ENCODE results near the gene TMEM163. TPM values are rescaled to one million over a fixed set of nuclear protein-coding genes. Genes with fewer than 3 reads are reported as not detected.

TMEM163 gene
- total and polyA plus RNA-seq, 2 of the 13 experiments (the other 11 are each of a cell fraction or from before 2014, with no cell fraction given) = 0.05 TPM; not detected in 1

DNA sequence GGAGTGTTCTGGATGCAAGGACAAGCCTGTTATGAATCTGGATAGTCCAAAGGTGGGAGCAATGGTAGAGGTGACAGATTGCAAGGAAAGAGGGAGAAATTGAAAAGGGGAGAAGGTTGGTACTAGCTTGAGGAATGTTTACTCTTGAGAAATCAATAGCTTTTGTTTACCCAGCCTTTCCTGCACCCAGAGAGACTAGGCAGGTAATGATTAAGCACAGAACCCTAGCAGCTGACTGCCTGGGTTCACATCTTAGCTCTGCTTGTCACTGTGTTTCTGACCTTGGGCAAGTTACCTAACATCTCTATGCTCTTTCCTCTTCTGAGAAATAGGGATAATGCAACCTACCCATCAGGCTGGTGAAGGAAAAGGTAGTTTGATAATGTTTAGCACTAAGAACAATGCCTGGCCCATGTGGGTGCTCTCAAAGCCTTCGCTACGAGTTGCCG, 286.3 kb downstream of the TMEM163 start (continued):
- TF ChIP-seq, protein P1, sequence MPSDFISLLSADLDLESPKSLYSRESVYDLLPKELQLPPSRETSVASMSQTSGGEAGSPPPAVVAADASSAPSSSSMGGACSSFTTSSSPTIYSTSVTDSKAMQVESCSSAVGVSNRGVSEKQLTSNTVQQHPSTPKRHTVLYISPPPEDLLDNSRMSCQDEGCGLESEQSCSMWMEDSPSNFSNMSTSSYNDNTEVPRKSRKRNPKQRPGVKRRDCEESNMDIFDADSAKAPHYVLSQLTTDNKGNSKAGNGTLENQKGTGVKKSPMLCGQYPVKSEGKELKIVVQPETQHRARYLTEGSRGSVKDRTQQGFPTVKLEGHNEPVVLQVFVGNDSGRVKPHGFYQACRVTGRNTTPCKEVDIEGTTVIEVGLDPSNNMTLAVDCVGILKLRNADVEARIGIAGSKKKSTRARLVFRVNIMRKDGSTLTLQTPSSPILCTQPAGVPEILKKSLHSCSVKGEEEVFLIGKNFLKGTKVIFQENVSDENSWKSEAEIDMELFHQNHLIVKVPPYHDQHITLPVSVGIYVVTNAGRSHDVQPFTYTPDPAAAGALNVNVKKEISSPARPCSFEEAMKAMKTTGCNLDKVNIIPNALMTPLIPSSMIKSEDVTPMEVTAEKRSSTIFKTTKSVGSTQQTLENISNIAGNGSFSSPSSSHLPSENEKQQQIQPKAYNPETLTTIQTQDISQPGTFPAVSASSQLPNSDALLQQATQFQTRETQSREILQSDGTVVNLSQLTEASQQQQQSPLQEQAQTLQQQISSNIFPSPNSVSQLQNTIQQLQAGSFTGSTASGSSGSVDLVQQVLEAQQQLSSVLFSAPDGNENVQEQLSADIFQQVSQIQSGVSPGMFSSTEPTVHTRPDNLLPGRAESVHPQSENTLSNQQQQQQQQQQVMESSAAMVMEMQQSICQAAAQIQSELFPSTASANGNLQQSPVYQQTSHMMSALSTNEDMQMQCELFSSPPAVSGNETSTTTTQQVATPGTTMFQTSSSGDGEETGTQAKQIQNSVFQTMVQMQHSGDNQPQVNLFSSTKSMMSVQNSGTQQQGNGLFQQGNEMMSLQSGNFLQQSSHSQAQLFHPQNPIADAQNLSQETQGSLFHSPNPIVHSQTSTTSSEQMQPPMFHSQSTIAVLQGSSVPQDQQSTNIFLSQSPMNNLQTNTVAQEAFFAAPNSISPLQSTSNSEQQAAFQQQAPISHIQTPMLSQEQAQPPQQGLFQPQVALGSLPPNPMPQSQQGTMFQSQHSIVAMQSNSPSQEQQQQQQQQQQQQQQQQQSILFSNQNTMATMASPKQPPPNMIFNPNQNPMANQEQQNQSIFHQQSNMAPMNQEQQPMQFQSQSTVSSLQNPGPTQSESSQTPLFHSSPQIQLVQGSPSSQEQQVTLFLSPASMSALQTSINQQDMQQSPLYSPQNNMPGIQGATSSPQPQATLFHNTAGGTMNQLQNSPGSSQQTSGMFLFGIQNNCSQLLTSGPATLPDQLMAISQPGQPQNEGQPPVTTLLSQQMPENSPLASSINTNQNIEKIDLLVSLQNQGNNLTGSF (CRISPR knock-in tag; IDR thresholded peaks at IDR 0.05) = no peak
- TF ChIP-seq, protein P2, sequence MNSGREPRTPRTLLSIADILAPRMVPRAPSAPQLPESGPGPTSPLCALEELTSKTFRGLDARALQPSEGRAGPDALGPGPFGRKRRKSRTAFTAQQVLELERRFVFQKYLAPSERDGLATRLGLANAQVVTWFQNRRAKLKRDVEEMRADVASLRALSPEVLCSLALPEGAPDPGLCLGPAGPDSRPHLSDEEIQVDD (CRISPR knock-in tag; IDR thresholded peaks at IDR 0.05; ENCODE audit: borderline replicate concordance) = no peak
- TF ChIP-seq ZNF253 (CRISPR knock-in tag; IDR thresholded peaks at IDR 0.05; ENCODE audit: borderline replicate concordance) (no peak), CC2D1A (CRISPR knock-in tag; IDR thresholded peaks at IDR 0.05) (no peak; the same call in 1 of the 2 replicates), ZNF879 (CRISPR knock-in tag; IDR thresholded peaks at IDR 0.05) (no peak), ZSCAN25 (CRISPR knock-in tag; IDR thresholded peaks at IDR 0.05) (no peak), SMARCC2 (IDR thresholded peaks at IDR 0.05) (peak; percentile 71; the same call in 1 of the 2 replicates), MAZ (IDR thresholded peaks at IDR 0.05; ENCODE audit: borderline replicate concordance, low read depth, low read length) (no peak), MAZ (CRISPR knock-in tag; IDR thresholded peaks at IDR 0.05; ENCODE audit: low read depth) (0 out of 2 replicates have a peak, but pooled peaks have one; percentile 36), MEF2D (CRISPR knock-in tag; IDR thresholded peaks at IDR 0.05) (peak; percentile 29; the same call in 1 of the 2 replicates), ZNF570 (CRISPR knock-in tag; IDR thresholded peaks at IDR 0.05; ENCODE audit: borderline replicate concordance) (no peak), ZNF17 (CRISPR knock-in tag; IDR thresholded peaks at IDR 0.05) (no peak), ZNF672 (CRISPR knock-in tag; IDR thresholded peaks at IDR 0.05) (no peak), NCOA5 (CRISPR knock-in tag; IDR thresholded peaks at IDR 0.05) (no peak), ZKSCAN1 (IDR thresholded peaks at IDR 0.05; ENCODE audit: low read length) (no peak), ZFP82 (CRISPR knock-in tag; IDR thresholded peaks at IDR 0.05; ENCODE audit: borderline replicate concordance) (no peak)
- TF ChIP-seq, protein P3, sequence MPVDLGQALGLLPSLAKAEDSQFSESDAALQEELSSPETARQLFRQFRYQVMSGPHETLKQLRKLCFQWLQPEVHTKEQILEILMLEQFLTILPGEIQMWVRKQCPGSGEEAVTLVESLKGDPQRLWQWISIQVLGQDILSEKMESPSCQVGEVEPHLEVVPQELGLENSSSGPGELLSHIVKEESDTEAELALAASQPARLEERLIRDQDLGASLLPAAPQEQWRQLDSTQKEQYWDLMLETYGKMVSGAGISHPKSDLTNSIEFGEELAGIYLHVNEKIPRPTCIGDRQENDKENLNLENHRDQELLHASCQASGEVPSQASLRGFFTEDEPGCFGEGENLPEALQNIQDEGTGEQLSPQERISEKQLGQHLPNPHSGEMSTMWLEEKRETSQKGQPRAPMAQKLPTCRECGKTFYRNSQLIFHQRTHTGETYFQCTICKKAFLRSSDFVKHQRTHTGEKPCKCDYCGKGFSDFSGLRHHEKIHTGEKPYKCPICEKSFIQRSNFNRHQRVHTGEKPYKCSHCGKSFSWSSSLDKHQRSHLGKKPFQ (CRISPR knock-in tag; IDR thresholded peaks at IDR 0.05; ENCODE audit: insufficient replicate concordance) = no peak
- TF ChIP-seq, protein P4, sequence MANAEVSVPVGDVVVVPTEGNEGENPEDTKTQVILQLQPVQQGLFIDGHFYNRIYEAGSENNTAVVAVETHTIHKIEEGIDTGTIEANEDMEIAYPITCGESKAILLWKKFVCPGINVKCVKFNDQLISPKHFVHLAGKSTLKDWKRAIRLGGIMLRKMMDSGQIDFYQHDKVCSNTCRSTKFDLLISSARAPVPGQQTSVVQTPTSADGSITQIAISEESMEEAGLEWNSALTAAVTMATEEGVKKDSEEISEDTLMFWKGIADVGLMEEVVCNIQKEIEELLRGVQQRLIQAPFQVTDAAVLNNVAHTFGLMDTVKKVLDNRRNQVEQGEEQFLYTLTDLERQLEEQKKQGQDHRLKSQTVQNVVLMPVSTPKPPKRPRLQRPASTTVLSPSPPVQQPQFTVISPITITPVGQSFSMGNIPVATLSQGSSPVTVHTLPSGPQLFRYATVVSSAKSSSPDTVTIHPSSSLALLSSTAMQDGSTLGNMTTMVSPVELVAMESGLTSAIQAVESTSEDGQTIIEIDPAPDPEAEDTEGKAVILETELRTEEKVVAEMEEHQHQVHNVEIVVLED (CRISPR knock-in tag; IDR thresholded peaks at IDR 0.05; ENCODE audit: borderline replicate concordance) = no peak
- TF ChIP-seq, protein P5, sequence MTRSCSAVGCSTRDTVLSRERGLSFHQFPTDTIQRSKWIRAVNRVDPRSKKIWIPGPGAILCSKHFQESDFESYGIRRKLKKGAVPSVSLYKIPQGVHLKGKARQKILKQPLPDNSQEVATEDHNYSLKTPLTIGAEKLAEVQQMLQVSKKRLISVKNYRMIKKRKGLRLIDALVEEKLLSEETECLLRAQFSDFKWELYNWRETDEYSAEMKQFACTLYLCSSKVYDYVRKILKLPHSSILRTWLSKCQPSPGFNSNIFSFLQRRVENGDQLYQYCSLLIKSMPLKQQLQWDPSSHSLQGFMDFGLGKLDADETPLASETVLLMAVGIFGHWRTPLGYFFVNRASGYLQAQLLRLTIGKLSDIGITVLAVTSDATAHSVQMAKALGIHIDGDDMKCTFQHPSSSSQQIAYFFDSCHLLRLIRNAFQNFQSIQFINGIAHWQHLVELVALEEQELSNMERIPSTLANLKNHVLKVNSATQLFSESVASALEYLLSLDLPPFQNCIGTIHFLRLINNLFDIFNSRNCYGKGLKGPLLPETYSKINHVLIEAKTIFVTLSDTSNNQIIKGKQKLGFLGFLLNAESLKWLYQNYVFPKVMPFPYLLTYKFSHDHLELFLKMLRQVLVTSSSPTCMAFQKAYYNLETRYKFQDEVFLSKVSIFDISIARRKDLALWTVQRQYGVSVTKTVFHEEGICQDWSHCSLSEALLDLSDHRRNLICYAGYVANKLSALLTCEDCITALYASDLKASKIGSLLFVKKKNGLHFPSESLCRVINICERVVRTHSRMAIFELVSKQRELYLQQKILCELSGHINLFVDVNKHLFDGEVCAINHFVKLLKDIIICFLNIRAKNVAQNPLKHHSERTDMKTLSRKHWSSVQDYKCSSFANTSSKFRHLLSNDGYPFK (CRISPR knock-in tag; IDR thresholded peaks at IDR 0.05; ENCODE audit: borderline replicate concordance) = no peak

Data from HepG2 (cell line).